Hindlimb muscle (tissue), 1 donor: Measurements from ENCODE around the gene TADA3. TPM values are rescaled to one million over a fixed set of nuclear protein-coding genes. Genes with fewer than 3 reads are reported as not detected.

Experiments used
- DNase-seq: peaks from one replicate; pipeline ENCODE4 v3.0.0-alpha.2; 2013
- polyA plus RNA-seq: library from polyadenylated mRNA; unstranded; fragments of 120-200 nt; gene quantifications from one replicate; pipeline ENCODE4 v1.2.1, GENCODE V29; 2013; ENCODE audit not compliant: insufficient read length

Gene TADA3
- polyA plus RNA-seq, 1 donor: 68.8 TPM

DNA sequence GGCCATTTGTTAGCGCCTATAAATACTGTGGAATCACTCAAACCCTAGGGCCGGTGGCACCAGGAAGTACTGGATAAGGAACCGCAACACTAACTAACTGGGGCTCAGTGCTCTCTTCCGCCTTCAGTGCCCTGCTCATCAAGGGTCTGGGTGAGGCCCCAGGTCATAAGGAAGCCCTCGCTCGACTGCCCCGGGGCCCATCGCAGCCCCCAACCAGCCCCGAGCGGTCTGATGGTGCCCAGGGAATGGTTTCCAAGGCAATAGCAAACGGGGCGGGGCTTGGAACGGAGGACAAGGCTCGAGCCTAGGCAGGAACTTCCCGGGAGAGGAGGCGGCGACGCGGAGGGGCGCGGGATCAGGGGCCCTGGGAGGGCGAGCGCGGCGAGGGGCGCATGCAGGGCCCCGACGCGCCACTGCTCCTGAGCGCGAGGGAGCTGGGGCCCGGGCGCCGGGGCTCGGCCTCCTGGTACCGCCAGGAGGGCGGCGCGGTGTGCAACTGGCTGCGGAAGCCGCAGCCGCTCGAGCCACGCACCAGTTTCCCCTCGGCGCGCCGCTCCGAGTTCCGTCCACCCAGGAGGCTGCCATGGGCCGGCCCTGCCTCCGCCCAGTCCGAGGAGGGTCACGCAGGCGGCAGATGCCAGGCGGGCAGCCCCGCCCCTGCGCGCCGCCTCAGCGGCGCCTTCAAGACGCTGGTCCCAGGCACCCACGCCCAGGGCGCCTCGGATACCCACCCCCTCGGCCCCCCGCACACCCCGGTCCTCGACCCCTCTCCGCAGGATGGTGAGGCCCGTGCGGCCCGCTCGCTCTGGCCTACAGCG, 17.6 kb upstream of the TADA3 start, which contains the start of gene TTLL3:
Gene TTLL3, plus strand, starts transcription at position 648 of the 818 bp plus-strand sequence. CDS start 400 bp downstream, outside the sequence.
- DNase-seq: peak; percentile 72

DNA sequence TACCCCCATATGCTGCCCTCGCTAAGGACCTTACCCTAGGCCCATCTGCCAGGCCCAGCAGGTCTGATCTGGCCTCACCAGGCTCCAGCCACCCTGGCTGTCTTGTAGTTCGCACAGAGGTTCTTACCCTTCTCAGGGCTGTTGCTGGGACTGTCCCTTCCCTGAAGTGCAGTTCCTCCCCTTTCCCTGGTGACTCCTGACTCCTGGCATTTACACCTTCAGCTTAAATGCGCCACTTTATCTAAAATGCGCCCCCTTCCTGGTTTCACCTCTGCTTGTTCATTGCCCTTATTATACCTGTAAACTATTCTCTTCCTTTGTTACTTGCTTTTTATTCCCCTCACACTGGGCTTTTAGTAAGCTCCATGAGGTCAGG, 17.0 kb upstream of the TADA3 start:
- no peak for DNase-seq

DNA sequence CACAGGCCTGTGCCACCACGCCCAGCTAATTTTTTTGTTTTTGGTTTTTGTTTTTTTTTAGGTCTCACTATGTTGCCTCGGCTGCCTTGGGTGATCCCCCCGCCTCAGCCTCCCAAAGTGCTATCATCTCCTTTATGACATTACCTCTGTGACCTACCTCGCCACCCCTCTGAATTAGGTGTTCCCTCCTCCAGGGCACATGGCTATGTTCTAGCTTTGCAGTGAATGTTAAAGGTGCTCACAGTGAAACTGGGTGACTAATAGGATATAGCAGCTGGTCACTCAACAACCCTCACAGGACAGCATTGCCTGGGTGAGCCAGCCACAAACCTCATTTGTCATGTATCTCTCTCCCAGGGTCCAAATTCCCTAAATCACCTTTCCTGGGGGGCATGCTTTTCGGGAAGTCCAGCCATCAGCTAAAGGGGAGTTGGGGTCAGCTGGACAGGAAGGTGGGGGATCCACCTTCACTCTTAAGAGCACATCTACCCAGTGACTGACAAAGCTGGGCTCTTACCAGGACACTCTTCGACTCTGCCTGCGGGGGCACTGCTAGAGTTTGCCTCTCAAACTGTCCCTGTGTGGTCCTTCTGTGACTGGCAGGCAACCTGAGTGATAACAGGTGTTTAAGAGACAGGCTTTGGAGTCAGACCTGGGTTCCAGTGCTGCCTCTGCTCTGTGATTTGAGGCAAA, 16.2 kb upstream of the TADA3 start:
- no peak for DNase-seq

DNA sequence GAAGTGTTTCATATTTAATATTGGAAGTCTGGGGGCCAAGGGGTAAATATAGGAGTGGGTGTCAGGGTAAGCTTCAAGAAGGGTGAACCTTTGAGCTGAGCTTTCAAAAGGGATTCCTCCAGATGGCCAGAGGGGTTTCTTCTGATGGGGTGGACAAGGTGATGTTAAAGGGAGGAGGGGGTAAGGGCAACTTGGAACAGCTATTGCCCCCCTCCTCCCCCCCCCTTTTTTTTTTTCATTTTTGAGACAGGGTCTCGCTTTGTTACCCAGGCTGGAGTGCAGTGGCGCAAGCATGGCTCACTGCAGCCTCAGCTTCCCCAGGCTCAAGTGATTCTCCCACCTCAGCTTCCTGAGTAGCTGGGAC, 15.7 kb upstream of the TADA3 start:
- no peak for DNase-seq

DNA sequence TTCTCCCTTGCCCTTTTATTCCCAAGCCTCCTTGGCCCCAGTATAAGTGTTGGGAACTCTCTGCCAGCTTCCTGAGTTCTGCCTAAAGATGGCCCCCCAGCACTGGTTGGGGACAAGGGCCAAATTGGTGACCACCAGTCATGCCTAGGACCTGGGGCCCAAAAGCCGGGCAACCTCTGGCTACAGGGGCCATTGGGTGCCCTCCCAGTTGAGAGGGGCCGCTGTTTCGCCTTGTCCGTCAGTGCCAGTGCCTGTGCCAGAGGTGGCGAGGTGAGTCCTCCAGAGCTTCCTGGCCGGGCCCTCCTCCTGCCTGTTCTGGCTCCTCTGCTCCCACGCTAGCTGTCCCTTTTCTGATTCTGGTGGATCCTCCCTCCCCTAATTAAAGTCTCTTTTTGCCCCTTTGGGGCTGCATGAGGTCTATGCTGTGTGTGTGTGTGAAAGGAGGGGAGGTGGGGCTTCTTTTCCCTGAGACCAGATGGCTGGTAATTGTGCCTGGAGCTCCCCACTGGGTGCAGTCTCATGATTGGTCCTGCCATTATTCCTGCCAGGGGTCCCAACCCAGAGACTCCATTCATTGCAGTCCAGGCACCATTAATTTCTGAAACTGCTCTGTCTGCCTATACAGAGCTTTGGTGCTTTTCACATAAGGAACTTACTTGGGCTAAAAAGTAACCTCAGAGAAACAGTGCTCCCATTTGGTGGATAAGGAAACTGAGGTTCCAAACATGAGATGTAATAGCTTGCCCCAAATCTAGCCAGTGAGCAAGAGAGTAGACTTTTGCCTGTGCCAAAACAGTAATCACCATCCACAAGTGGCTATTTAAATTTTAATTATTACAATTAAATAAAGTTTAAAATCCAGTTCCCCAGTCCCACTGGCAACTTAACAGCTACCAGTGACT, 14.7 kb upstream of the TADA3 start:
- no peak for DNase-seq

DNA sequence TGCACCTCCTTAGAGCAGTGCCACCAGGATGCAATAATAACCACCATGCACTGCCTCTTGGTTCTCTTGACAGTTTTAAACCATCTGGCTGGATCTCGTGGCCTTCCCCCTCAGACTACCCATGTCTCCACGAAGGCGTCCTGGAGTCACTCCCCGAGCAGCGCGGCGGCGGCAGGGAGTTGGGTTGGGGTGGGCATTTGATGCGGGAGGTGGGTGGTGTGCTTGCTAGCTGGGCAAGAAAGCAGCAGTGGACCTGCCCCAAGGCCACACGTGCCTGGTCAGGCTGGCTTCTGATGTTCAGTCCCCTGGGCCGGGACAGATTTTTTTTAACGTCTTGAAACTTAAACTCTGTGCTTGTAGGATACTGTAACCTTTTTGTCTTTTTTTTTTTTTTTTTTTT, 13.9 kb upstream of the TADA3 start:
- no peak for DNase-seq

DNA sequence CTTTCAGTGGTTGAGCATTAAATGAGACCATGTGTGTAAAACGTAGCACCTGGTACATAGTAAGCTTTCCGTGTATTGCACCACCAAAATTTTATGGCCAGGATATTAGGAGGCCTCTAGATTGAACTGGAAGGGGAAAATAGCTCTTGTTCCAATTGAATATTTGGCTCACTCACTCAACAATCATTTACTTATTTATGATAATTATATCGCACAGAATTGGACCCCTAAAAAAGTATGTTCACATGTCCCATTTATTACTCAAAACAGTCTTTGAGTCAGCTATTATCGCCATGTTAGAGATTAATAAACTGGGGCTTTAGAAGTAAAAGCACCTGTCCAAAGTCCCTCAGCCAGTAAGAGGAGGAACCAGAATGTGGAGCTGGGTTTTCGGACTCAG, 12.7 kb upstream of the TADA3 start:
- DNase-seq: no peak

DNA sequence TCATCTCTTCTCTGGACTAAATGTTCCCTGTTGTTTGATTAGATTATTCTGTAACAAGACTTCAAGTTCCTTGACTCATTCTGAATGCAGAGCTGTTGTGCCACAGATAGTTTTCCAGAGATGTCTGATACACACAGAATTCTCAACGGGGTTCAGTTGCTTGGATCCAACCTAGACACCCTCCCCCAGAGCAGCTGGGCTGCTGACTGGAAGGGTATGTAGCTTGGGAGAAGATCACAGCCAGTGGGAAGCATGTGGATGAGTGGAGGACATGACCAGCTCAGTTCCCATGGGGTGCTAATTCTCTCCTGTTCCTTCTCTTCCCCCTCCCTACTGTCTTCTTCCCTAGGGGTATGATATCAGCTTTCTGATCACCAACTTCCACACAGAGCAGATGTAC, 11.2 kb upstream of the TADA3 start:
- no peak for DNase-seq

DNA sequence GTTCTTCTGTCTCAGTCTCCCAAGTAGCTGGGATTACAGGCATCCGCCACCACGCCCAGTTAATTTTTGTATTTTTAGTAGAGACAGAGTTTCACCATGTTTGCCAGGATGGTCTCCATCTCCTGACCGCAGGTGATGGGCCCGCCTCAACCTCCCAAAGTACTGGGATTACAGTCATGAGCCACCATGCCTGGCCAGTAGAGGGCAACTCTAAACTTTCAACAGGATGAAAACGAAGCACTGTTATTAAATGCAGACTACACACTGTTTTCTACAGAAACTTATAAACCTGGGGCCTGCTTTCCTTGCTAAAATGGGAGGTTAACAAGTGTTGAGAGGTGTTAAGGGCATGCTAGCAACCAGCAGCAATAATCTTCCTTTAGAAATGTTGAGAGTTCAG, 8.3 kb upstream of the TADA3 start:
- DNase-seq: no peak

DNA sequence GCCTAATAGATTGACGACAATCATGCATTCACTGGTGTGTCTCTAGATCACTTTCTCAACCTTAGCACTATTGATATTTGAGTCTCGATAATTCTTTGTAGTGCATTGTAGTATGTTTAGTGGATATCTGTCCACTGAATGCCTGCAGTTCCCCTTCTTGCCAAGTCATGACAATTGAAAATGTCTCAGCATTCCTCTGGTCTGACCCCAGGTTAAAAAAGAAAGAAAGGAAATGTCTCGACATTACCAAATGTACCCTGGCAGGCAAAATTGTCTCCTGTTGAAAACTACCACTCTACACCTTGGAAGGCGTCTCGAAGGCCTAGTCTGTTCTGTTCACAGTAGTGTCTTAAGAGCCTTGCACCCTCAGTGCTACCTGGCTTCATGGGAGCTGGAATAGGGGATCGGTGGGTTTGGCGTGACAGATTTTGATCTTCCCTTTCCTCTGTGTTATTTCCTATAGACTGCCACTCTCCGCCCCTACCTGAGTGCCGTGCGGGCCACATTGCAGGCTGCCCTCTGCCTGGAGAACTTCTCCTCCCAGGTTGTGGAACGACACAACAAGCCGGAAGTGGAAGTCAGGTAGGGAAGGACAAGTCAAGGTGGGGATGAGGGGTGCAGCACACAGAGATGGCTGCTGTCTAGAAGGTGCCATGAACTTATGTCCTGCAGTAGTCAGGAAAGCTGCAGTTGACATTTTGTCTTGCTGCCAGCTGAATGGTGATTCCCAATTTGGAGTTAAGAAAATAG, 5.1 kb upstream of the TADA3 start:
- no peak for DNase-seq

DNA sequence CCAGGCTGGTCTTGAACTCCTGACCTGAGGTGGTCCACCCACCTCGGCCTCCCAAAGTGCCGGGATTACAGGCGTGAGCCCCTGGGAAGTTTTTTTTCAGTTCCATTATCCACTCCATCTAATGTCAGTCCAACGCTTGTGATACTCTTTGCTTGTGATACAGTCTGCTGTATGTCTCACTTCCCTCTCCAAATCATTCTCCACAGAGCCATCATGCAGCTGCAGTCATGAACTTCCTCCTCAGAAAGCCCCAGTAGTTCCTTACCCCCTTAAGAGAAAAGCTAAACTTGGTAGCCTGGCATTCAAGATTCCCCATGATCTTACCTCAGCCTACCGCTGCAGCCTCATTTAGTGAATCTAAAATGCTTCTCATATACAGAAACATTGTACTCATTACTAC, 2.9 kb upstream of the TADA3 start:
- DNase-seq: no peak

DNA sequence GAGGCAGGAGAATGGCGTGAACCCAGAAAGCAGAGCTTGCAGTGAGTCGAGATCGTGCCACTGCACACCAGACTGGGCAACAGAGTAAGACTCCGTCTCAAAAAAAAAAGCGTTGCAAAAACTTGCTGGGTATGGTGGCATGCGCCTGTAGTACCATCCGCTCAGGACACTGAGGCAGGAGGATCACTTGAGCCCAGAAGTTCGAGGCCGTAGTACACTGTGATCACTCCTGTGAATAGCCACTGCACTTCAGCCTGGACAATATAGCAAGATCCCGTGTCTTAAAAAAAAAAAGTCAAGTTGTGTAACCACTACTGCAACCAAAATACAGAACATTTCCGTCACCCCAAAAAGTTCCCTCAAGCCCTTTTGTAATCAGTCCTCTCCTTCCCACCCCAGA, 2.1 kb upstream of the TADA3 start:
- no peak for DNase-seq

DNA sequence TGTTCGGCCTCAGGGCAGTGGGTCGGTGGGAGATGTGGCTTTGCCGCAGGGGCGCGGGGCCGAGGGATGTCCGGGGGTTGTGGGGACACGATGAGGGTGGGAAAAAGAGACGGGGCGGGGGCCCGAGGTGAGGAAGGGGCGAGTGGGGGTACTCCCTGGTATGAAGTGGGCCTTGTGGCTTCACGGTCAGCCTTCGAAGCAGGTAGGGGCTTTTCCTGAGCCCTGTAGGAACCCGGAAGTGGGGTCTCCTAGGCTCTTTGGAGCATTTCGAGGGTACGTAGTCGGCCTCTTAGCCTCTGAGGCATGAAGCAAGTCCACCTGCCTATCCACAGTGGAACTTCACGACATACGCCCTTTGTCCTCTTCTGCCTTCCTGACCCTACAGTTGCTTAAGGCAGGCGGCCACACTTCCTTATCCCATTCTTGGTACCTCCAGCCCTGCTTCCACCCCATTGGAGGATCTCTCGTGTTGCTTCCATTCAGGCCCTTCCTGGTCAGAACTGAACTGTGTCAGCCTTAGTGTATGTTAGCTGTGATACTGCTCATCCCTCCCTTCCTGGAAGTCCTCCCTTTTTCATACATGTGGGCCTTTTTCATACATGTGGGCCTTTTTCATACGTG, 998 bp upstream of the TADA3 start:
- no peak for DNase-seq

DNA sequence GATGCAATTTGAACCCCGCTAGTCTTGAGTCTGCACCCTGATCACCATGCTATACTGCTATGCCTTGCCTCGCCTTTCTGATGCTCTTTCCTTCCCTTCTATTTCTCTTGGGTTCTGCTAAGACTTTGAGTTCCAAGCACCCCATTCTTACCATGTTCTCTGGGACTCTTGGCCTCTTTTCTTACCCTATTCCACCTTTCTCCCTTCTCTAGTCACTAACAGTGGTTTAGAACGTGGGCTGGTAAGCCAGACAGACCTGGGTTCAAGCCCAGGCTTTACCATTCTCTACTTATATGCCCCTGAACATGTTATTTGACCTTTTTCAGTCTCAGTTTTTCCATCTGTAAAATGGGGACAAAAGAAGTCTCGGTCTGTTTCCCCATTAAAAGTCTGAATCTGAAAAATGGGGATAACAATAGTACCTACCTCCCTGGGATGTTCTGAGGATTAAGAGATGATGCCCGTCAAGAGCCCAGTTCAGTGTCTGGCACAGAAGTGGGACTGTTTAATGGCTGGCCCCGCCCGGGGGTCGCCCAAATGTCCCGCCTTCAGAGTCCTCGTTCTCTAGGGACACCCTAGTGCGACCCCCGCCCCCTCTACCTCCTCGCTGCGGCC, 376 bp downstream of the TADA3 start:
- no peak for DNase-seq

DNA sequence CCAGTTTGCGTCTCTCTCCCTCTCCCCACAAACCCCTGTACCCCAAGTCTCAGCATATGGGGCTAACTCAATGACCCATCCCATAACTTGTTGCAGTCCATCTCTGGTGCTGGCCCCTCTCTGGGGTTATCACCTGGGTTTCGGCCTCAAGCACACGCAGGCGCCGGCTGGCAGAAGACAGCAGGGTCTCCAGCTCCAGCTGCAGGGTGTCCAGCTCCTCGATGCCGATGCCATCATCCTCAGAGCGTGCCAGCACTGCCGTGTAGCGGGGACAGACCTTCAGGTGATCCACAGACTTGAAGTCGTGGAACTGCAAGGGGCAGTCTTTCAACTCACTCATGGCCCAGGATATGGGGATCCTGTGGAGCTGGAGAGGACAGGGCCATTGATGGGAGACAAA, 1.1 kb downstream of the TADA3 start:
- DNase-seq: no peak

DNA sequence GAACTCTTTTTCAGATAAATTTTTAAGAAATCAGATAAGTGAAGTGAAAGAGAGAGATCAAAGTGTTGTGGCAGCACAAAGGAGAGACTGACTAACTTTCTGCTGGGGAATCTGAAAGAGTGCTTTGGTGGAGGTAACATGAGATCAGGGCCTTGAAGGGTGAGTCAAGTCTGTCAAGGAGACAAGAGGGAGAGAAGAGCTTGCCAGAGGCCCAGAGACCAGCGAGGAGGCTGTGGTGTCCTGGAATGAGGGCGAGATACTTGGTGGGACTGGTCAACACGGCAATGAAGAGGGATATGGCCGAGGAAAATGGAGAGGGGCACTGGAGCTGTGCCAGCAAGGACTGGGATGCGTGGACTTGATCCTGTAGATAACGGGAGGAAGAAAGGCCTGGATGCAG, 4.6 kb downstream of the TADA3 start:
- DNase-seq: no peak

DNA sequence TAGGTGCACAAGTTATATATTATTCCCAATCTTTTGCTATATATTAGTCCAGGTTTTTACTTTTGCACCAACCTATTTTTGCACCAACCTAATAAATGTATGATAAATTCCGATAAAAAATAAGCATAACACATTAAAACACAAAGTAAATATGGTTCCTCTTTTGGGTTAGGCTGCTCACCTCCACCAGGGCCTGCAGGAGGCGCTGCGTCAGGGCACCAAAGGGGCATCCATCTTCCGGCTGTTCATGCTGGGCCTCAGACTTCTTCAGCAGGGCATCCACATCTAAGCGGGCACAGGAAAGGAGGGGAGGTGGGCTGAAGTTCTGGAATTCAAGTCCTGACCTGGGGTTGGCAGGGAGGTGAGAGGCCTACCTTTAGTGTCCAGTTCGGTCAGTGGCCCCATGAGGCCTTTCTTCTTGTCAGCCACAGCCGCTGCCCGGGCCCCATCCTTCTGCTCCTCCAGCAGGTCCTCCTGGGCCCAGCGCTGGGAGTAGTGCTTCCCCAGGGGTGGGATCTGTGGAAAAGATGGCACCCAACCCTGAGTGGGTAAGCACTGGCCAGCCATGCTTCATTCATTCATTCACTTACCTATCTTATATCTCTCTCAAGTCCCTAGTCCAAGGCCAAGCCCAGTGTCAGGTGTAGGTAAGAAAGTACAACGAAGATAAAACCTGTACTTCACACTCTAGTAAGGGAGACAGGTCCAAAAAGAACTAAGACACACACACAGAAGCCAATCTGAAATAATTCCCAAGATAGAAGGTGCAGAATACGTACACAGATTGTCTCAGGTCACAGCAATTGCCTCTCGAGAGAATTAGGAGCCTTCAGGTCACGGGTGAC, 5.2 kb downstream of the TADA3 start:
- DNase-seq: no peak

DNA sequence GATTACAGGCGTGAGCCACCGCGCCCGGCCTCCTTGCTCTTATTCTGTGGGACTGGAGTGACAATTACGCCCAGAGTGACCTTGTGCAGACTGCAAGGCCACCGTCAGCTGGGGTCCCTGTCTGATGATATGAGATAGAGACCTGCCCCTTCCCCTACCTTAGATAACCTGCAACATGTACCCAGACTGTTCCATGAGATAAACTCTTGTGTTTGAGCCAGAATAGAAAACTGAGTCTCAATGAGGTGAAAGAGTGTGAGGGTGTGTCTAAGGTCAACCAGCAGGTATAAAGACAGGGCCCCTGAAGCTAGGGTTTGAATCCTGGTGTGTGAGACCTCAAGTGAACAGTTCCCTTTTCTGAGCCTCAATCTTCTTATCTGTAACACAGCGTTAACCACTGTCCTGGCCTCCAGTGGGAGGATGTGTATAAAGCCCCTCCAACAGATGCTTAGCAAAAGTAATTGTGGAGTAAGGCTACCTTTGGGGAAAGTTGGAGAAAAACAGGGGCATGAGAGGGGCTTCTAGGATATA, 6.0 kb downstream of the TADA3 start:
- DNase-seq: no peak

DNA sequence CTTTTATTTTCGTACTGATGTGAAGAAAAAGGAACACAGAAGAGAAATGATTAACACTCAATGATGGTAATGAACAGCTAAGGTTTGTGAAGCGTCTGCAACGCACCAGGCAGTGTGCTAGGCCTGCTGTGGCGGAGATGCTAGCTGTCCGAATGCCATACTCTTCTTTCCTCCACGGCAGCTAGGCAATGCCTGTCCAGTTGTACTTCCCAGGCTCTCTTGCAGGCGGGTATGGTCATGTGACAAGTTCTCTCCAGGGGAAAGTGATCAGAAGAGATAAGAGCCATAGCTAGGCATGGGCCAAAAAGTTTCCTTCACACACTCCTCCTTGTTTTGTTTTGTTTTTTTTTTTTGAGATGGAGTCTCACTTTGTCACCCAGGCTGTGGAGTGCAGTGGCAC, 6.7 kb downstream of the TADA3 start:
- DNase-seq: no peak

DNA sequence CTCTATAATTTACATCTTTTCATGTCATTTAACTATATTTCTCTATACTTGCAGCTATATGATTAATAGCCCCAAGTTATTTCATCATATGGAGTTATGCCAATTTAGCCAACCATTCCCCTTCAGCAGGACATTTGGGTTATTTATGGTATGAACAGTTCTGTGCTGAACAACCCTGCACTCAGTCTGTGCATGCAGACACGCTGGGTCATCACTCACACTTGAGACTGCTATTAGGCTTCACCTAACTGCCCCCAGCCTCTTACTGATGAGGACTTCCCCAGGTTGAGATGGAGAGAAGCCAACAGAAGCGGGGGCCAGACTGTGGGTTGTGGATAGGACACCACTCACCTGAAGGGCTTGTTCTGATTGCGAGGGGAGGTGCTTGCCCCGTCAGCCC, 7.3 kb downstream of the TADA3 start:
- no peak for DNase-seq
